ENCODE results near the gene SLITRK6. TPM values are rescaled to one million over a fixed set of nuclear protein-coding genes. Genes with fewer than 3 reads are reported as not detected.

SLITRK6 gene
- total and polyA plus RNA-seq, 4 donors: 1.3 to 26.7 (median 3.9) TPM

GRCh38 chr13:85833921-85834320 is 34.7 kb upstream of the SLITRK6 start:
- TF ChIP-seq CTCF (IDR thresholded peaks at IDR 0.05; ENCODE audit: control extremely low read depth, extremely low read depth): no peak
- WGBS, 2 donors: 92 to 93% methylated on average over 2 of the region's 2 CpGs
- no peak for ATAC-seq (ENCODE audit: insufficient read depth, low FRiP score)

GRCh38 chr13:85828094-85828684 is 29.0 kb upstream of the SLITRK6 start:
- no peak overlapping the region for H3K9ac ChIP-seq (ENCODE audit: insufficient read depth in 1 of 2, low read length in 2 of 2)
- ATAC-seq (ENCODE audit: insufficient read depth, low FRiP score) (no peak), DNase-seq (peak in 2 of 3 donors; percentile 42 to 44)
- H3K4me1 ChIP-seq (ENCODE audit: control insufficient read depth in 5 of 5, insufficient read depth in 5 of 5, low read length in 5 of 5): no peaks in the 10 kb centered on the region
- 57 to 68% methylated on average over 2 of the region's 2 CpGs for WGBS, 2 donors
- H3K36me3 ChIP-seq (ENCODE audit: control insufficient read depth in 4 of 4, insufficient read depth in 4 of 4, low read length in 4 of 4): no peaks in the 10 kb centered on the region
- no peak overlapping the region for H3K27ac ChIP-seq (ENCODE audit: low read depth in 1 of 2, low read length in 1 of 2)
- TF ChIP-seq CTCF (IDR thresholded peaks at IDR 0.05; ENCODE audit: control extremely low read depth, extremely low read depth): no peak
- H3K27me3 ChIP-seq (ENCODE audit: control insufficient read depth in 3 of 3, insufficient read depth in 3 of 3, low read length in 2 of 3): no peaks in the 10 kb centered on the region
- no peaks in the 10 kb centered on the region for H3K9me3 ChIP-seq (ENCODE audit: control insufficient read depth in 4 of 4, insufficient read depth in 3 of 4, low read length in 3 of 4)
- no peak overlapping the region for H3K4me3 ChIP-seq

More at GRCh38 chr13:85833921-85834320, 34.7 kb upstream of the SLITRK6 start:
- H3K9me3 ChIP-seq (ENCODE audit: control insufficient read depth in 4 of 4, insufficient read depth in 3 of 4, low read length in 3 of 4): no peaks in the 10 kb centered on the region
- H3K4me3 ChIP-seq: no peak overlapping the region
- no peaks in the 10 kb centered on the region for H3K36me3 ChIP-seq (ENCODE audit: control insufficient read depth in 4 of 4, insufficient read depth in 4 of 4, low read length in 4 of 4)
- no peak overlapping the region for H3K9ac ChIP-seq (ENCODE audit: insufficient read depth in 1 of 2, low read length in 2 of 2)
- no peaks in the 10 kb centered on the region for H3K27me3 ChIP-seq (ENCODE audit: control insufficient read depth in 3 of 3, insufficient read depth in 3 of 3, low read length in 2 of 3)
- no peak overlapping the region for H3K27ac ChIP-seq (ENCODE audit: low read depth in 1 of 2, low read length in 1 of 2)
- DNase-seq: no peak
- no peaks in the 10 kb centered on the region for H3K4me1 ChIP-seq (ENCODE audit: control insufficient read depth in 5 of 5, insufficient read depth in 5 of 5, low read length in 5 of 5)

- DNase-seq: no peak
- Histone ChIP-seq H3K9me3 (ENCODE audit: control insufficient read depth in 4 of 4, insufficient read depth in 3 of 4, low read length in 3 of 4) (no peaks in the 10 kb centered on the region), H3K36me3 (ENCODE audit: control insufficient read depth in 4 of 4, insufficient read depth in 4 of 4, low read length in 4 of 4) (no peaks in the 10 kb centered on the region), H3K9ac (ENCODE audit: insufficient read depth in 1 of 2, low read length in 2 of 2) (no peak overlapping the region), H3K27ac (ENCODE audit: low read depth in 1 of 2, low read length in 1 of 2) (no peak overlapping the region), H3K27me3 (ENCODE audit: control insufficient read depth in 3 of 3, insufficient read depth in 3 of 3, low read length in 2 of 3) (no peaks in the 10 kb centered on the region), H3K4me1 (ENCODE audit: control insufficient read depth in 5 of 5, insufficient read depth in 5 of 5, low read length in 5 of 5) (no peaks in the 10 kb centered on the region), H3K4me3 (no peak overlapping the region)
- no peak for ATAC-seq (ENCODE audit: insufficient read depth, low FRiP score)
- 80 to 85% methylated on average over 3 of the region's 3 CpGs for WGBS, 2 donors
- TF ChIP-seq CTCF (IDR thresholded peaks at IDR 0.05; ENCODE audit: control extremely low read depth, extremely low read depth): no peak
Observed at GRCh38 chr13:85825454-85825853, 26.2 kb upstream of the SLITRK6 start.

GRCh38 chr13:85823832-85824231 is 24.6 kb upstream of the SLITRK6 start:
- no peaks in the 10 kb centered on the region for H3K27me3 ChIP-seq (ENCODE audit: control insufficient read depth in 3 of 3, insufficient read depth in 3 of 3, low read length in 2 of 3)
- H3K9me3 ChIP-seq (ENCODE audit: control insufficient read depth in 4 of 4, insufficient read depth in 3 of 4, low read length in 3 of 4): no peaks in the 10 kb centered on the region
- ATAC-seq (ENCODE audit: insufficient read depth, low FRiP score) (no peak), DNase-seq (no peak)
- no peak overlapping the region for H3K27ac ChIP-seq (ENCODE audit: low read depth in 1 of 2, low read length in 1 of 2)
- no peaks in the 10 kb centered on the region for H3K36me3 ChIP-seq (ENCODE audit: control insufficient read depth in 4 of 4, insufficient read depth in 4 of 4, low read length in 4 of 4)
- H3K4me3 ChIP-seq: no peak overlapping the region
- no peak overlapping the region for H3K9ac ChIP-seq (ENCODE audit: insufficient read depth in 1 of 2, low read length in 2 of 2)
- no peaks in the 10 kb centered on the region for H3K4me1 ChIP-seq (ENCODE audit: control insufficient read depth in 5 of 5, insufficient read depth in 5 of 5, low read length in 5 of 5)
- WGBS, 2 donors: 89 to 93% methylated on average over 7 of the region's 7 CpGs
- TF ChIP-seq CTCF (IDR thresholded peaks at IDR 0.05; ENCODE audit: control extremely low read depth, extremely low read depth): no peak
